ENCODE measurements around the gene MRPL36.

DNA sequence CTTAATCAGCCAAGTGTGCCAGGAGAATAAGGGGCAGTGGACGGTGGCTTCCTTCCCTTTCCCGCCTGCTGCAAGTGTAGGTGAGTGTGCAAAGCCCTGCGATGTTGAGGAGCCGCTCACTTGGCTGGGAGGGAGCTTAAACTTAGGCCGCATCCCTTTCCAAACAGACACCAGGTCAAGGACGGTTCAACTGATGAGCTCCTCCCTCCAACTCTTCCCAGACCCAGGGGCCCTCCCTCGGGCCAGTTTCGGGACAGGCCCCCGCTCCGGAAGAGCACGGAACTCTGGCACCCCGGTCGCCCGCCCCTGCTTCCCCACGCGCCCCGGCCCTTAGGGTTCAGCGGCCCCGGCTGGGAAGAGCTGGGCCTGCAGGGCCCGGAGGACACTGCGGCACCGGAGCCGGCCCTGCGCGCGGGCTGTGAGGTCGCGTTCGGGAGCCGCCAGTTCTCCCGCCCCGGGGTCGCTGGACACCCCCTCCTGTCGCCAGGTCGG is 481 bp downstream of the MRPL36 start:
- TF ChIP-seq CTCF (IDR thresholded peaks at IDR 0.05; ENCODE audit: low read length) (no peak), EZH2phosphoT487 (IDR thresholded peaks at IDR 0.05; ENCODE audit: low read length) (no peak), EZH2 (optimal IDR thresholded peaks at IDR 0.05; ENCODE audit: low read depth, low read length) (no peak)
